NOMO-1 treated with DMSO at 0.1 percent for 48 hours (cell line): ENCODE results near the gene CFAP91.
A peak's percentile ranks its signal among the peaks of the same experiment; 100 is the strongest.

Source experiments
- DNase-seq: peaks from one replicate; lab custom pipeline; 2025; ENCODE audit not compliant: unreplicated experiment; lab: John Stamatoyannopoulos, UW

Gene CFAP91

GRCh38 chr3:119738741-119739140, 35.9 kb downstream of the CFAP91 start:
- DNase-seq: peak; percentile 15

GRCh38 chr3:119741657-119742590, 39.1 kb downstream of the CFAP91 start:
- DNase-seq: no peak

DNA sequence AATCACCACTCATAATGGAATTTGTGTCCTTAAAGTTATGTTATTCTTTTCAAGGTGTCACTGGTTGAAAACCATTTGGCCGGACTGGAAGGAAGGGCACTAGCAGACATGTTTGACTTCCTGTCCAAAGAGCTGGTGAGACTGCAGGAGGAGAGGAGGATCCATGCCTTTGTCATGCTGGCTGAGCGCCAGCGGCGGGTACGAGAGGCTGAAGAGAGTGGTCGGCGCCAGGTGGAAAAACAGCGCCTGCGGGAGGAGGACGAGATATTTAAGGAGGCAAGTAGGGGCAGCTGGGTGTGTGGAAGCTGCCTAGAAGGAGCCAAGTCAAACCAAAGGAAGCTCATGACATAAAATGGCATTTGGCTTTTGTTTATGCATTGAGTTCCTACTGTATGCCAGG, 41.1 kb downstream of the CFAP91 start:
- no peak for DNase-seq

- no peak for DNase-seq
Measured at GRCh38 chr3:119745942-119746341, 43.1 kb downstream of the CFAP91 start.

DNA sequence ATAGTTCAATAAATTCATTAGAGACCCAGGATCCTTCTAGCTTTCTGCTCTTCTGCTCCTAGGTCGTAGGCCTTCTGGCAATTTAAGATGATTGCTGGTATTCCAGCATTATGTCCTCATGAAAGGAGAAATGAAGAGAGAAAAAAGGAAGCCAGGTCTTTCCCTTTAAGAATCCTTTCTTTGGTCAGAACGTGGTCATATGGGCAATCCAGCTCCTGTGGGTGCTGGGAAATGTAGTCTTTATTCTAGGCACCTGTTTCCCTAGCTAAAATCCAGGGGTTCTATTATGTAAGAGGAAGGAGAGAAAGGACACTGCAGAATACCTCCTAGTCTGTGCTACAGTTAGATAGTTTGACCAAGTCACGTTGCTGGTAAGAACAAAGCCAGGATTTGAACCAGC, 43.6 kb downstream of the CFAP91 start:
- DNase-seq: no peak

GRCh38 chr3:119747357-119747756, 44.5 kb downstream of the CFAP91 start:
- no peak for DNase-seq

GRCh38 chr3:119748991-119749390, 46.2 kb downstream of the CFAP91 start:
- DNase-seq: no peak

GRCh38 chr3:119751423-119751822, 48.6 kb downstream of the CFAP91 start:
- DNase-seq: no peak
